Measurements from ENCODE around the gene LPP. TPM values are rescaled to one million over a fixed set of nuclear protein-coding genes. Genes with fewer than 3 reads are reported as not detected.
A peak's percentile ranks its signal among the peaks of the same experiment; 100 is the strongest.

LPP gene
- total RNA-seq, 1 experiment from 2014 or later, result 20.2 TPM

DNA sequence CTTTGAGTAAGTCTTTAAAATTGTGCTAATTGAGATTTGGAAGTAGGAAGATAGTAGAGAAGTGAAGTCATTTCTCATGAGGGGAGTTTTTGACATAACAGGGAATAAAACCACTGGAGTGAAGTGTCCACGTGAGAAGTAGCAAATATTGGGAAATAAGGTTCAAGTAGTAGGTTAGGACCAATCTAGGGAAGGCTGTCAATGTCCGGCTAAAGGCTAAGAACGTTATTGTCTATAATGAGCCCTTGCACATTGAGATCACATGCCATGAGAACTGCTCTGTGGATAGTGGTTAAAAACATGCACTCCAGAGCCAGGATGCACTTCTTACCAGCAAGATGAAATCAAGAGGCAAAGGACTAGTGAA lies 557.9 kb downstream of the LPP start:
- in situ Hi-C loops (cut with HindIII; ENCODE audit: low pct_unique_long_range_greater_than_20kb, low sequenced_read_pairs), result no loop called here
- DNase-seq (ENCODE audit: low read depth, low spot score), result no peak

DNA sequence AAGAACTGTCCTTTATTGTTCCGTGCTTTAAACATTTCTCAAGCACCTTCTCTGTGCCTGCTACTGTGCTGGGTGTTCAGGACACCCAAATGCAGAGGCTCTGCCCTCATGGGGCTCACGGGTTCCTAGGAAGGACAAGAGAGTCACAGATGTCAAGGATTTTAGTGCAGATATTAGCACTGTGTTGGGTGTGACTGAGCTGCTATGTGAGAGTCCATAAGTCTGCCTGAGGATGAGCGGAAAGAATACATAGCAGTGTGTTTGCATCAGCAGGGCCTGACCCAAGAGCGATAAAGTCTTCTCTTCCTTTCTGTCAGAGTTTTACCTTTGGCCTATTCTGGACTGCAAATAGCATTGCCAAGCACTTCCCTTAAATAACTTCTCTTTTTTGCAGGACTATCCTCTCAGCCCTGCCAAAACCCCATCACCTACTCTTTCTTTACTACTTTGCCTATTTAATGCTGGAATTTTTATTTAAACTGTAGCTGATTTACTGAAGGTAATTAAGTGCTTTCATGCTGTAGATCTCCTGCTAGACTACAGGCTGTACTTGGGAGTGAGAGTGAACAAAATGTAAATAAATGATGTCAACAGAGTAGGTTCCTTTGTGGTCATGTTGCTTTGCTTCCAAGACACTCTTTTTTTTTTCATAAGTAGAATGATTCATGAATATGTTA lies 558.4 kb downstream of the LPP start:
- in situ Hi-C loops (cut with HindIII; ENCODE audit: low pct_unique_long_range_greater_than_20kb, low sequenced_read_pairs), result no loop called here
- DNase-seq (ENCODE audit: low read depth, low spot score), result no peak

DNA sequence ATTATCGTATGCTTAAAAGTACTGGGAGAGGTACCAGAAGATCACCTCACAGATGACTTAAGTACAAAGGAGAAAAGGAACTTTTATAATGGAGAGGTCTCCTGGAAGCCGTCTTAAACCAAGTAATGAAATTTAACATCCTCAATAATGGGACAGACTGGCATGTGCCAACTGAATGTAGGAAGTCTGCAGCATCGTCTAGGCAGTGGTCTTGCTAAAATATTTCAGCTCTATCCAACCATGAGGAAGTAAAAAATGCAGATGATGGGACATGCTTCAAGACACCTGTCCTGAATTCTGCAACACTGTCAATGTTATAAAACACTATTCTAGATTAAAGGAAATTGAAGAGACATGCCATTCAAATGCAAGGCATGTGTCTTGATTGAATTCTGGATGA lies 559.0 kb downstream of the LPP start:
- in situ Hi-C loops (cut with HindIII; ENCODE audit: low pct_unique_long_range_greater_than_20kb, low sequenced_read_pairs), result no loop called here
- no peak for DNase-seq (ENCODE audit: low read depth, low spot score)

DNA sequence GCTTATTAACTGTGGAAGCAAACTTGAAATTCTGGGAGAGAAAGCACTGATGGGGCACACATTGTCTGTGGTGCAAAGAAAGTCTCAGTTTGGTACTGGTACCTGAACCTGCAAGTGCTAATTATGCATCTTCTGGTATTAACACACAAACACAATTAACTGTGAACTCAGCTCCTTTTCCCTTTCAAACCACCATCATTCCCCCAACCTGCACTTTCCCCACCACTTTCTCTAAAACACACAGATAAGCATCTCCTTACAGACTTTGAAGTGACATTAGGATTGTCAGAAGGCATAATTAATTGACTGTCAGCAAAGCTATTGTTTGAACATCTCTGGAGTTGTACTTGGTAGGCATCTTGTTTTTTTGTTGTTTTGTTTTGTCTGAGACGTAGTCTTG lies 565.6 kb downstream of the LPP start:
- DNase-seq (ENCODE audit: low read depth, low spot score), result no peak
- in situ Hi-C loops (cut with HindIII; ENCODE audit: low pct_unique_long_range_greater_than_20kb, low sequenced_read_pairs), result no loop called here

DNA sequence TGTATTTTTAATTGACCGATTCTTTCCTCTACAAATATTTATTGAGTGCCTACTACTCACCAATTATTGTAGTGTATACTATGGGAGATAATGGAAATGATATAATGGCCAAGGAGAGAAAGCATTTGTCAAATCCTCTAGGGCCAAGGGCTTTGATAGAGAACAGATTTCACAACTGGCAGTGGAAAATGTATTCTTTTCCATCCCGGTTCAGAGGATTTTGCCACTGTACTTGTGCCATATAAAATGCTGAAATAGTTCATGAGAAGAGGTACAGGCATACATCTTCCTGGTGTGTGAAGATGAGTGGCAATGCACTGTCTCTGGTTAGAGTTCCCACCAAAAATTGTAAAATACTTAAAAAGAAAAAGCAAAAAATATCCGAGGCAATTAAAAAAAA lies 566.3 kb downstream of the LPP start:
- in situ Hi-C loops (cut with HindIII; ENCODE audit: low pct_unique_long_range_greater_than_20kb, low sequenced_read_pairs), result no loop called here
- no peak for DNase-seq (ENCODE audit: low read depth, low spot score)

DNA sequence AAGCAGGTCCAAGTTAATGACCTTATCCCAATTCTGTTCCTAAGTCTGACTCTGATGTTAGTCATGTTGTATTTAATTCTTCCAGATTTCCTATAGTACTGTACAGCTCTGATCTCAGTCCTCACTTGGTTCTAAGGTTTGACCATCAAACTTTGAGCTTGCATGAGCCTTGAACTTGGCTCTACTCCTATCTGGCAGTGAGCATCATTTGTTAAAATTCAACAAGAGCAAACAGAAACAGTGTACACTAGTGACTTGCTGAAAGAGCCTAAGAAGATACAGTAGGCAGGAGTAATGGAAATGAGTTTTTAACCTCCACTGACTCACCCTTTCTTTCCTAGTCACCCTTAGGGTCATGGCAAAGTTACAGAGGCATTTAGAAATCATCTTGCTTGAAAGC lies 566.7 kb downstream of the LPP start:
- in situ Hi-C loops (cut with HindIII; ENCODE audit: low pct_unique_long_range_greater_than_20kb, low sequenced_read_pairs), result no loop called here

DNA sequence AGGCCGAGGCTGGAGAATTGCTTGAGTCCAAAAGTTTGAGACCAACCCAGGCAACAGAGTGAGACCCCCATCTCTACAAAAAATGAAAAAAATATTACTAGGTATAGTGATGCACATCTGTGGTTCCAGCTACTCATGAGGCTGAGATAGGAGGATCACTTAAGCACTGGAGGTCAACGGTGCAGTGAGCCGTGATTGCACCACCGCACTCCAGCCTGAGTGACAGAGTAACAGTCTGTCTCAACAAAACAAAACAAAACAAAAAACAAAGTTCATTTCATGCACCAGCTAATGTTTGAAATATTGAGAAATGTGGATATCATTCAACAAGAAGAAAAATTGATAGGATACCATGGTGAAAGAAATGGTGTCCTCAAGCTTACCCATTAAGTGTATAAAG lies 567.4 kb downstream of the LPP start:
- in situ Hi-C loops (cut with HindIII; ENCODE audit: low pct_unique_long_range_greater_than_20kb, low sequenced_read_pairs), result no loop called here
- DNase-seq (ENCODE audit: low read depth, low spot score), result no peak

More for the DNA sequence above, 566.7 kb downstream of the LPP start:
- no peak for DNase-seq (ENCODE audit: low read depth, low spot score)

DNA sequence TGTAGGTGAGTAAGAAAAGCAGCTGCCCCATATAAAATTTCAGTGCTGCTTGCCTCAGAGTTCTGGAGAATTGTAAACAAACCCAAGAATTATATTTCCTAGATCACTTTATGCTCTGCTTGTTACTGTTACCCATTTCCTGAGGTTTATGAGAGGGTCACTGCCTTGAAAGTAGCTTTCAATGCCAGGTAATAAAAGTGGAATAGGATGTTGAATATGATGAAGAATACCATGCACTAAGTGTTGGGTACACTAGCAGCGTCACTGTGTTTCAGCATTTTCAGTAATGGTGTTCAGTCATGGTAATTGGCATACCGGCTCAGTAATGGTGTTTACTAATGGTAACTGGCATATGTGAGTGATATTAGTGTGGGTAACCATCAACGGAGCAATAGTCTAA lies 568.0 kb downstream of the LPP start:
- no peak for DNase-seq (ENCODE audit: low read depth, low spot score)
- in situ Hi-C loops (cut with HindIII; ENCODE audit: low pct_unique_long_range_greater_than_20kb, low sequenced_read_pairs), result no loop called here

DNA sequence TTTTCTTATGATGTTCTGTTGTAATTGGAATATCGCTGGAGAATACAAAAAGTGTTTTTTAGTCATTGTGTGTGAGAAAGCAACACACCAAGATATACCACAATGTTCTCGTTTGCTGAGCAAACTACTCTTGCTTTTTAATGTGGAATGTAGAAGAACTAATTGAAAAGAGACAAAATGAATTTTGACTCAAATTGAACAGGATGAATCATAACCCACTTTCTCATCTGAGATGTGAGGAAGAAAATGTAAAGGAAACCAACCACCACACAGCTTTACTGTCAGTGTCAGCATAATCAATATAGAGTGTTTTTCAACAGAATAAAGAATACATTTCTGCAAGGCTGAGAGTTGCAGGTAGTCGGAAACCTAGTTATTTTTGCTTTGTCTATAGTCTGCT lies 569.0 kb downstream of the LPP start:
- no peak for DNase-seq (ENCODE audit: low read depth, low spot score)
- in situ Hi-C loops (cut with HindIII; ENCODE audit: low pct_unique_long_range_greater_than_20kb, low sequenced_read_pairs), result no loop called here

DNA sequence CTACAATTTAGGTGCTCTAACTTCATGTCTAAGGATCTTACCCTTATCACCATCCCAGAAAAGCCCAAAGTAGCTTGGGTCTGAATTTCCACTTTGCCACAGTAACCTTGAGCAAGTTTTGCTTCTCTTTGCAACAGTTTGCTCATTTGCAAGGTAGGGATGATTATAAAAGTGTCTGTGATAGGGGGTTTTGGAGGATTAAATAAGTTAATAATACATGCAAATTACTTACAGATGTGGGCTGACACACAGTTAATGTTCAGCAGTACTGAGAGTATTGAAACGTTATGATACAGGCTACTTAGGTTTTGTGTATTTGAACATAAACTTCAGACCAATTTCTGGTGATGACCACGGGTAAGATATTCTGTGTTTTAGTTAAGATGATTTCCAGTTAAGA lies 573.1 kb downstream of the LPP start:
- DNase-seq (ENCODE audit: low read depth, low spot score), result no peak
- in situ Hi-C loops (cut with HindIII; ENCODE audit: low pct_unique_long_range_greater_than_20kb, low sequenced_read_pairs), result no loop called here

DNA sequence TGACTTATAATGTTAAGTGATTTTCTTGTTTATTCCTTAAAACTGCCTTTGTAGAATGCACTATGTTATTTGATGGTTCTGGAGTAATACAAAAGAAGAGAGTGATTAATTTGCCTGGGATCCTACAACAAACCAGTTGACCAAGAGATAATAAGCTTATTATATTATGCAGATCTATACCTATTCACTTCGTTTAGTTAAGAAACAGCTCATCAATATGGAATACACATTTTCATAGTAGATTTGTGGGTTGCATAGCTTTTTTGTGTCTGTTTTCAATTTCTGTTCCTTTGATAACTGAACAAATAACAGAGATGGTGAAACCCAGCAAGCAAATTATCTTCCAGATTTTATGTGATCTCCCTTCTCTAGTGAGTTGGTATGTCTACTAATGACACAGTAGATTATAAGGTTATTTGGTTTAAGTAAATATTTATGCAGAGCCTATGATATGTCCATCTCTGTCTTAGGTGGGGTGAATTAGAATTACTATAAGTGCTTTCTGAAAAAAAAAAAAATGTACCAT lies 574.5 kb downstream of the LPP start:
- DNase-seq (ENCODE audit: low read depth, low spot score), result no peak
- in situ Hi-C loops (cut with HindIII; ENCODE audit: low pct_unique_long_range_greater_than_20kb, low sequenced_read_pairs), result no loop called here

DNA sequence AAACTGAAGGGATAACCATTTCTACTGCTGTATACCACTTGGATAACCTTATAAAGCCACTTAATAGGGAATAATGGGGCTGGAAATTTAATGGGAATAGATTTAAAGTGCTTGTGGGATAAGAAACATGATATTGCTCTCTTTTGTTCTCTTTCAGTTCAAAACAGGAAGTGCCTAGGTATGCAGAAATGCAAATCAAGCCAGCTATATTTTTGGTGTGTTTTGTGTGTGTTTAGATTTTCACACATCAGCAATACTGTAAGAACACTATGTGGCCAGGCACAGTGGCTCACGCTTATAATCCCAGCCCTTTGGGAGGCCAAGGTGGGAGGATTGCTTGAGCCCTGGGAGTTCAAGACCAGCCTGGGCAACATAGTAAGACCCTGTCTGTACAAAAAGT lies 575.5 kb downstream of the LPP start:
- no peak for DNase-seq (ENCODE audit: low read depth, low spot score)
- in situ Hi-C loops (cut with HindIII; ENCODE audit: low pct_unique_long_range_greater_than_20kb, low sequenced_read_pairs), result no loop called here

DNA sequence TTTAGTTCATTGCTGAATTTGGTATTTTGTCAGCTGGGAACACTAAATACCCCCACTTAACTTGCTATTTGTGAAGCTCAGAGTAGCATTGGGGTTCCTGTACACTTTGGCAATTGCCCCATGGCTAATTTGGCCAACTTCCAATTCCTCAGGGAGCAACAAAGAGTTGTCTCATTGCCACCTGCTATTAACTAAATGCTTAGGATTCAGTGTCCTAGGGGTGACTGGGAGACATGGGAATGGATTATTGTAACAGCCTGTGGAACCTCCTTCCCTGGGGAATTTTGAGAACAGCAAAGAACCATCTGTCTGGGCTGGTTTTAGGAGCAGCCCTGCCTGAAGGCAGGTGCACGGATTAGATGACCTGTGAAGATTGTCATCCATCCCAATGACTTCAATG lies 580.4 kb downstream of the LPP start:
- peak; percentile 14 for DNase-seq (ENCODE audit: low read depth, low spot score)
- in situ Hi-C loops (cut with HindIII; ENCODE audit: low pct_unique_long_range_greater_than_20kb, low sequenced_read_pairs), result no loop called here

DNA sequence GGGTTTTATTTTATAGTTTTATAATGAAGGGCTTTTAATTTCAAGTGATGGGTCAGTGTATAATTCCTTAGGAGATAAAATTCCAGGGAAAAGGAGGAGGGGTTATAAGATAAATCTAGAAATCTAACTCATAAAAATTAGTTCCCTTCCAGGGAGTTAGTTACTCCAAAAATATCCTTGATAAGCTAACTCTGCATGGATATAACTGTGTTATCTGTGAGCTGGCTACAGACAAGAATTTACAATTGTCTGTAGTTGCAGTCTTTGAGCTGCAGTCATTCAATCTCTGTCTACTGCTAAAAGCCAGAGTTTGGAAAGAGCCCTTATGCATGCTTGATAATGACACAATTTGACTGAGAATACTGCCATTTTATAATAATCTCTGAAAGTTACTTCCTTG lies 585.6 kb downstream of the LPP start:
- in situ Hi-C loops (cut with HindIII; ENCODE audit: low pct_unique_long_range_greater_than_20kb, low sequenced_read_pairs), result no loop called here
- no peak for DNase-seq (ENCODE audit: low read depth, low spot score)

DNA sequence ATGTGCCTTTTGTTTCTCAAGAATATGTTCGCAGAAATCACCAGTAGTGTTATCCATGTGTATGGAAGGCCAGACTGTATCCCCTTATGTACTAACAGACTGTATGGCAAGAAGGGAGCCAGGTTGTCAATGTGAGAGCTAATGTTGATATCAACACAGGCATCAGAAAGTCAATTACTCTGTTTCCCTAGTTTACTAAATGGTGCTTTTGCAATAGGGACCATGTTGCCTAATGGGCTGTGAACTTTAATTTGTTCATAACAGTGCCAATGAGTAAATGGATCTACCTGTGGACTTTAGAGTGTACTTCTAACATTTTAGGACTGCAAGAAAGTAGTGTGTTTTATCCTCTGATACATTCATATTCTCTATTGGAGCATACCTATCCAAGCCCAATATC lies 586.1 kb downstream of the LPP start:
- no peak for DNase-seq (ENCODE audit: low read depth, low spot score)
- in situ Hi-C loops (cut with HindIII; ENCODE audit: low pct_unique_long_range_greater_than_20kb, low sequenced_read_pairs), result no loop called here

DNA sequence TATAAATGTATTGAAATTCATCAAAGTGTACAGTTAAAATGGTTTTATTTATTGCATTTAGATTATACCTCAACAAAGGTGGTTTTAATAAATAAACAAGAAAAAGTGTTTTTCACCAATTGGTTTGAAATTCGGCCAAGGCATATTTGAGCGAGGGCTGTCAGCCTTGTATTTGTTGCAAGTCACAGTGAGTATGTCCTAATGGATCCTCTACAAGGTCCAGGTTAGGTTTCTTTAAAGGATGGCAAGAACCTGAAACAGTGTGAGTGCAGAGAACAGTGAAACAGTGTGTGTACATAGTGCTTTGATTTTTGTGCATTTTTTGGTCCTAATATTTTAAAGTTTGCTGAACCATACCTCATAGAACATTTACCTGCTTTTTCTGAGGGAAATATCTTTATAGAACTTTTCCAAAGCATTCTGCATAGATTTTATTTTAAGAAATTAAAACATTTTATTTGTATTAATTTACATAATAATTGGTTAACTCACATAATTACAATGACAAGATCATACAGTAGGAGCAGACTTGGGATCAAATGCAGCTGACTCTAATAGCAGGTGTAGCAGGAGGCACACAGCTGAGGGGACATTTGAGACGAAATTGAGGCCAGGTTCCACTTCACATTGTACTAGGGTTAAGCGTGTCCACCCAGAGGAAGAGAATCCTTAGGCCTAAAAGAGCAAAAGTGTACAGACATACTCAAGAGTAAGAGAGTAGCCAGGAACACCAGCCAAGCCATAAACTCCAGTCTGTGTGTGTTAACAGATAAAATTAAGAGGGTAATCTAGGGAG lies 589.0 kb downstream of the LPP start:
- DNase-seq (ENCODE audit: low read depth, low spot score), result no peak
- in situ Hi-C loops (cut with HindIII; ENCODE audit: low pct_unique_long_range_greater_than_20kb, low sequenced_read_pairs), result no loop called here

DNA sequence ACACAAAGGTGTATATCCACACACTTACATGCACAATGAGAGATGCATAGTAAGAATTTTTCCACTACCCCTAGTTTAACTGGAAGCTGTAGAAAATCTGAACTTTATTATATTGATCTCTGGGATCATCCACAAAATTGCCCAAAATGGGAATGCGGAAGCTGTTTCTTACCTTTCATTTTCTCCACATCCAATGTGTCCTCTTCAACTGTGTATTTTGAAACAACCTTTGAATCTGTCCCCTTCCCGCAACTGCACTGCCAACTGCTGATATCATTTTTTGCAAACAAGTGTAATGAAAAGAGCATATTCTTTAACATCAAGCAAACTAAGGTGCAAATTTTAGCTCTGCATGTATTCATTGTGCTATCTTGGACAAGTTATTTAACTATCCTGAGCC lies 590.2 kb downstream of the LPP start:
- in situ Hi-C loops (cut with HindIII; ENCODE audit: low pct_unique_long_range_greater_than_20kb, low sequenced_read_pairs), result no loop called here
- no peak for DNase-seq (ENCODE audit: low read depth, low spot score)

DNA sequence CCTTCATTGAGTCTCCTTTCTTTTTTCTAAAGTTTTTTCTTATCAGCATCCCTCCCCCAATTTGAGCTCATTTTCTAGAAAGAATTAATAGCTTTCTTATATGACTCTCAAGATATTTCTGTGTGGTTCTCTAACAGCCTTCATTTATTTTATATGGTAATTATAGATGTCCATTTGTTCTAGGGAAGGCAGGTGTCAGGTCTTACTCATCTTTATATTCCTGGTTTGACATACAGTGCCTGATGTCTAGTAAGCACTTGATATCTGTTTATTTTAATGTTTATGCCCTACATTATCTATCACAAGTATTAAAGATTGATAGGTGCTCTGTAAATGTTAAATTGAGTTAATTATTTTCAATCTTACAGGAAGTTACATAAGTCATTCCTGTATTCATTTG lies 591.1 kb downstream of the LPP start:
- no peak for DNase-seq (ENCODE audit: low read depth, low spot score)
- in situ Hi-C loops (cut with HindIII; ENCODE audit: low pct_unique_long_range_greater_than_20kb, low sequenced_read_pairs), result no loop called here

DNA sequence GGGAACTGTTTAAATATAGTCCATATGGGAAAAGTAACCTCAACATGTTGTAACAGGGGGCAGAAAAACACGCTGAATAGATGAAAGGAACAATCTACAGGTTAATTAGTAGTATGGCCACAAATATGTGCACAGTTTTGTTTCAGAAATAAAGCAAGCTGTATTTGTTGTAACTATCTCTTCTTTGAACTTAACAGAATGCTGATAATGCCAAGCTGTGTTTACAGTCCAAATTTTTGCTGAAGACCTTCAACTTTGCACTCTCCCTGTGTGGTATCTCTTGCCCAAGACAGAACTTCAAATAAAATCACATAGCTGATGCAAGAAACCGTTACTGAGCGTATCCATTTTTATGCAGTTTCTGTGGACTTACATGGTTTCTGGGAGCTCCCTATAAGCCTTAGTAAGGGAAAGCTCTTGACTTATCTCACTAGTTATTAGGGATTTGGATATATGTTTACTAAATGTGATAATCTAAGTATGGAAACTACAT lies 592.4 kb downstream of the LPP start:
- in situ Hi-C loops (cut with HindIII; ENCODE audit: low pct_unique_long_range_greater_than_20kb, low sequenced_read_pairs), result no loop called here
- DNase-seq (ENCODE audit: low read depth, low spot score), result no peak

Data from SK-MEL-5 (cell line).